GM12878 (cell line): ENCODE measurements around the gene ANKRD55. TPM values are rescaled to one million over a fixed set of nuclear protein-coding genes. Genes with fewer than 3 reads are reported as not detected.
A peak's percentile ranks its signal among the peaks of the same experiment; 100 is the strongest.

Experiments used
- ATAC-seq: fragments of 200-7000 bp; cut with Tn5 transposase; 3 replicates; pipeline ENCODE4 v1.9.1; 2020; ENCODE audit warnings: mild to moderate bottlenecking, moderate library complexity
- BruUV-seq: library from RNA; stranded (reverse); fragments of 400-500 nt; replicated peaks from 2 replicates; lab custom pipeline; 2021; lab: Mats Ljungman, UMichigan
- CTCF ChIA-PET: fragments of 300-600 bp; sonication (Branson Sonifier 250); formaldehyde crosslinking; extraction: SDS; loops from one replicate; lab custom pipeline; 2021; ENCODE audit warnings: inconsistent platforms; lab: Yijun Ruan, JAX
- POLR2A ChIA-PET: fragments of 350-600 bp; formaldehyde crosslinking; extraction: SDS; loops from one replicate; lab custom pipeline; 2021; ENCODE audit warnings: inconsistent platforms; lab: Charles Lee
- RAD21 ChIA-PET: fragments of 300-600 bp; sonication (Branson Sonifier 250); formaldehyde crosslinking; loops from one replicate; lab custom pipeline; 2023; ENCODE audit warnings: antibody characterized with exemption; ENCODE audit not compliant: unreplicated experiment; lab: Charles Lee
- SMC1A ChIA-PET: fragments of 300-600 bp; sonication (Branson Sonifier 250); formaldehyde crosslinking; loops from one replicate; lab custom pipeline; 2023; ENCODE audit not compliant: unreplicated experiment, uncharacterized antibody; lab: Charles Lee
- DNase-seq: peaks from one replicate; pipeline ENCODE4 v3.0.0-alpha.2; 2011; ENCODE audit warnings: low read depth, low spot score
- FAIRE-seq: peaks from 3 replicates; lab custom pipeline; 2011; peaks lifted over from hg19 to GRCh38; lab: Jason Lieb, UNC
- H2AFZ ChIP-seq: 2 replicates; pipeline ENCODE4 v1.6.0; 2011; ENCODE audit warnings: low read depth, low read length, control low read depth; ENCODE audit not compliant: control insufficient read depth
- H3K27ac ChIP-seq: 2 replicates; pipeline ENCODE4 v1.5.1; 2011; ENCODE audit warnings: control low read depth; ENCODE audit not compliant: control insufficient read depth, insufficient read depth
- H3K27me3 ChIP-seq, 2 experiments: replicated peaks in 1 of 2; 2 replicates each; pipeline versions ENCODE4 v1.6.0 to v1.6.1; 2011; ENCODE audit warnings: low read length in 1 of 2; ENCODE audit not compliant: control insufficient read depth in 2 of 2, insufficient read depth in 2 of 2
- H3K36me3 ChIP-seq, 2 experiments: 2 replicates each; pipeline ENCODE4 v1.5.1; 2011; ENCODE audit warnings: low read length in 1 of 2; ENCODE audit not compliant: control insufficient read depth in 2 of 2, insufficient read depth in 2 of 2
- H3K4me1 ChIP-seq: 2 replicates; pipeline ENCODE4 v1.6.1; 2011; ENCODE audit warnings: mild to moderate bottlenecking, low read length, moderate library complexity, mixed read lengths; ENCODE audit not compliant: control insufficient read depth, insufficient read depth
- H3K4me2 ChIP-seq: 2 replicates; pipeline ENCODE4 v1.6.0; 2011; ENCODE audit warnings: control low read depth; ENCODE audit not compliant: control insufficient read depth, insufficient read depth
- H3K4me3 ChIP-seq: fragments of 200-600 bp; sonication (generic); 2 replicates; pipeline ENCODE4 v1.5.1; 2016
- H3K79me2 ChIP-seq: 2 replicates; pipeline ENCODE4 v1.6.0; 2011; ENCODE audit warnings: low read length; ENCODE audit not compliant: control insufficient read depth, insufficient read depth
- H3K9ac ChIP-seq: 2 replicates; pipeline ENCODE4 v1.8.0; 2011; ENCODE audit warnings: low read length, control low read depth, mixed read lengths; ENCODE audit not compliant: control insufficient read depth, insufficient read depth
- H3K9me3 ChIP-seq: replicated peaks from 3 replicates; pipeline ENCODE4 v1.5.1; 2011; ENCODE audit warnings: mild to moderate bottlenecking, low read length; ENCODE audit not compliant: control insufficient read depth, insufficient read depth
- H4K20me1 ChIP-seq: 2 replicates; pipeline ENCODE4 v1.6.0; 2011; ENCODE audit not compliant: control insufficient read depth, insufficient read depth
- FOXK2 ChIP-seq: fragments of 450-650 bp; IDR thresholded peaks from 2 replicates; pipeline ENCODE4 v1.6.1; 2017; ENCODE audit warnings: mild to moderate bottlenecking, moderate library complexity
- JUNB ChIP-seq: IDR thresholded peaks from 2 replicates; pipeline ENCODE4 v1.6.1; 2016; ENCODE audit warnings: antibody characterized with exemption, mild to moderate bottlenecking
- MTA2 ChIP-seq: fragments of 450-650 bp; IDR thresholded peaks from 2 replicates; pipeline ENCODE4 v1.6.1; 2016; ENCODE audit warnings: low read depth, mild to moderate bottlenecking, moderate library complexity
- NBN ChIP-seq: fragments of 450-650 bp; IDR thresholded peaks from 2 replicates; pipeline ENCODE4 v1.6.1; 2016
- WGBS: methylation state at CpG from one replicate; pipeline ENCODE4 v1.1.6; 2016; ENCODE audit warnings: low lambda C conversion rate; ENCODE audit not compliant: insufficient replicate concordance, insufficient coverage; ENCODE audit errors: missing lambda C conversion rate; 5-methylcytosine and 5-hydroxymethylcytosine counted together
- in situ Hi-C: fragments of 300-500 bp; cut with MboI; formaldehyde crosslinking; loops from 9 replicates; pipeline ENCODE4 v1.14.3; 2018; ENCODE audit warnings: mixed read lengths
- intact Hi-C: fragments of 100-400 bp; cut with micrococcal nuclease; formaldehyde crosslinking; loops from one replicate; pipeline ENCODE4 v1.14.2; 2022; ENCODE audit not compliant: unreplicated experiment
- polyA plus RNA-seq, 11 experiments: library from polyadenylated mRNA; depleted of rRNA in 4 of 11; unstranded in 6 of 11; stranded (reverse) in 5 of 11; fragments of >200 nt; fragmentation: Nextera tagmentation in 4 of 11; fragmentation: Illumina TruSeq in 1 of 11; extraction: Ambion mirVana in 4 of 11; extraction: Trizol in 1 of 11; gene quantifications; 1 replicate in 1 of 11; 2 replicates in 10 of 11; pipeline versions ENCODE4 v1.2.1 to v1.2.3, GENCODE V29; 2011 to 2016; ENCODE audit warnings: inconsistent platforms in 2 of 11, missing spikeins in 2 of 11, low read depth in 1 of 11
- total RNA-seq, 4 experiments: library from RNA; depleted of rRNA in 3 of 4; stranded (reverse); fragments of >200 nt in 3 of 4; fragmentation: Illumina TruSeq in 1 of 4; extraction: Trizol in 1 of 4; gene quantifications; 2 replicates each; pipeline versions ENCODE4 v1.2.1 to v1.2.3, GENCODE V29; 2013 to 2021
- TF ChIP-seq, protein P1 (sequence below): IDR thresholded peaks from 2 replicates; pipeline ENCODE4 v1.6.1; 2012; ENCODE audit warnings: low read length, inconsistent platforms
- TF ChIP-seq, protein P2 (sequence below): fragments of 450-650 bp; IDR thresholded peaks from 2 replicates; pipeline ENCODE4 v1.6.1; 2018; ENCODE audit warnings: mild to moderate bottlenecking, low read depth, moderate library complexity; ENCODE audit not compliant: partially characterized antibody

Gene ANKRD55
- total and polyA plus RNA-seq, 10 of the 15 experiments (the other 5 are each of a cell fraction or from before 2014, with no cell fraction given) = 0.04 TPM; not detected in 9

DNA sequence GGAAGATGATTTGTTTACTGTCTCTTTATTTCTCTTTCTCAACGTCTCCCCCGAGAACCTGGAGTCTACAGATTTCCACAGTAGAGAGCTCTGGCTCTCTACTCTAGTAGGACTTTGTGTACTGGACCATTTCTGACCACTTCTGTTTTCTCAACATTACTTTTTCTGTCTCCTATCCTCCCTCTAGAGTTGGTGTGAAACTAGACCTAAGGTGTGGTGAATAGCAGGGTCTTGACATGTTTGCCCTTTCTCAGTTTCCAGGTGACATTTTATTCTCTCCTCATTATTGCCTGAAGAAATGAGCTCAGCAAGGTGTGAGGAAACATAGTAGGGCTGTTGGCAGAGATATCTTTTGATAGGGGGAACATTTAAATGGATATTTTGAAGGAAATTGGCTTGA is 176.3 kb downstream of the ANKRD55 start (continued):
- TF ChIP-seq, protein P1, sequence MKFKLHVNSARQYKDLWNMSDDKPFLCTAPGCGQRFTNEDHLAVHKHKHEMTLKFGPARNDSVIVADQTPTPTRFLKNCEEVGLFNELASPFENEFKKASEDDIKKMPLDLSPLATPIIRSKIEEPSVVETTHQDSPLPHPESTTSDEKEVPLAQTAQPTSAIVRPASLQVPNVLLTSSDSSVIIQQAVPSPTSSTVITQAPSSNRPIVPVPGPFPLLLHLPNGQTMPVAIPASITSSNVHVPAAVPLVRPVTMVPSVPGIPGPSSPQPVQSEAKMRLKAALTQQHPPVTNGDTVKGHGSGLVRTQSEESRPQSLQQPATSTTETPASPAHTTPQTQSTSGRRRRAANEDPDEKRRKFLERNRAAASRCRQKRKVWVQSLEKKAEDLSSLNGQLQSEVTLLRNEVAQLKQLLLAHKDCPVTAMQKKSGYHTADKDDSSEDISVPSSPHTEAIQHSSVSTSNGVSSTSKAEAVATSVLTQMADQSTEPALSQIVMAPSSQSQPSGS = peak; percentile 71
- TF ChIP-seq MTA2 = peak; percentile 66; the same call in 1 of the 2 replicates

DNA sequence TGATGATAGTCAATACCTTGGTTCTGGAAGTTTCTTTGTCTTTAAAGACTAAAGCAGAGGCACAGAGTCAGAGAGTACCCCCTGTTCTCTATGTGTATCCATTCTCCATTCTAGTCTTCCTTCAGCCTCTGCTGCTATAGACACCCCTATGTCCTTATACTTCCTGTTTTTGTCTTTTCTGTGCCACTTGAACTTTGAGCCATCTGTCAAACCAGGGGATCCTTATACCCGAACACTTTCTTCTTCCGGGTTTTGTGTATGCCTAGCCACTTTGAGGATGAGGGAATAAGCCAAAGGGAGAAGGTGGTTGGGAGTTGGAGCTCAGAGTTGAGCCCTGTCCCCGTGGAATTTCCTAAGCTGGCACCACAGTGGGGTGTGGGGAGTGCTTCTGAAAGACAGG is 177.3 kb downstream of the ANKRD55 start:
- FAIRE-seq = no peak
- Histone ChIP-seq H4K20me1 (no peaks in the 10 kb centered on the region), H3K9me3 (peaks cover 12% of the 10 kb centered on the region), H3K79me2 (no peaks in the 10 kb centered on the region), H3K4me2 (no peak overlapping the region), H2AFZ (no peak overlapping the region), H3K4me3 (no peak overlapping the region), H3K27me3 (no peaks in the 10 kb centered on the region), H3K27ac (peak overlapping the region; percentile 47; the same call in 1 of the 2 replicates), H3K9ac (no peak overlapping the region), H3K4me1 (peaks cover 42% of the 10 kb centered on the region), H3K36me3 (no peaks in the 10 kb centered on the region)
- POLR2A ChIA-PET = interaction anchor here (0.5 to 1.4 kb wide), 2 partner anchors 9 to 119 kb away, joined by 3 to 4 read pairs; no protein-coding TSS in a partner anchor
- SMC1A ChIA-PET = interaction anchor here (1.0 to 8.5 kb wide), 12 partner anchors 9 to 119 kb away, joined by 3 to 68 read pairs (median 5); partner anchors contain the start of gene IL6ST
- DNase-seq = no peak
- no peak for ATAC-seq
- WGBS = 52% methylated on average over 3 of the region's 3 CpGs
- no peak for TF ChIP-seq NBN
- TF ChIP-seq FOXK2 = no peak
- TF ChIP-seq JUNB = no peak
- TF ChIP-seq, protein P2, sequence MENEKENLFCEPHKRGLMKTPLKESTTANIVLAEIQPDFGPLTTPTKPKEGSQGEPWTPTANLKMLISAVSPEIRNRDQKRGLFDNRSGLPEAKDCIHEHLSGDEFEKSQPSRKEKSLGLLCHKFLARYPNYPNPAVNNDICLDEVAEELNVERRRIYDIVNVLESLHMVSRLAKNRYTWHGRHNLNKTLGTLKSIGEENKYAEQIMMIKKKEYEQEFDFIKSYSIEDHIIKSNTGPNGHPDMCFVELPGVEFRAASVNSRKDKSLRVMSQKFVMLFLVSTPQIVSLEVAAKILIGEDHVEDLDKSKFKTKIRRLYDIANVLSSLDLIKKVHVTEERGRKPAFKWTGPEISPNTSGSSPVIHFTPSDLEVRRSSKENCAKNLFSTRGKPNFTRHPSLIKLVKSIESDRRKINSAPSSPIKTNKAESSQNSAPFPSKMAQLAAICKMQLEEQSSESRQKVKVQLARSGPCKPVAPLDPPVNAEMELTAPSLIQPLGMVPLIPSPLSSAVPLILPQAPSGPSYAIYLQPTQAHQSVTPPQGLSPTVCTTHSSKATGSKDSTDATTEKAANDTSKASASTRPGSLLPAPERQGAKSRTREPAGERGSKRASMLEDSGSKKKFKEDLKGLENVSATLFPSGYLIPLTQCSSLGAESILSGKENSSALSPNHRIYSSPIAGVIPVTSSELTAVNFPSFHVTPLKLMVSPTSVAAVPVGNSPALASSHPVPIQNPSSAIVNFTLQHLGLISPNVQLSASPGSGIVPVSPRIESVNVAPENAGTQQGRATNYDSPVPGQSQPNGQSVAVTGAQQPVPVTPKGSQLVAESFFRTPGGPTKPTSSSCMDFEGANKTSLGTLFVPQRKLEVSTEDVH = no peak
- CTCF ChIA-PET = interaction anchor here (0.6 to 1.6 kb wide), 3 partner anchors 10 to 714 kb away, joined by 3 to 6 read pairs (median 3); no protein-coding TSS in a partner anchor
- in situ Hi-C loops (loop anchor here (5.0 kb wide), 1 partner anchor 64 kb away; the partner anchor contains the start of gene IL6ST), intact Hi-C loops (loop anchor here (2.0 kb wide), 1 partner anchor 29 kb away; no protein-coding TSS in a partner anchor)
- no TSS peak for BruUV-seq
- RAD21 ChIA-PET = interaction anchor here (1.1 to 6.5 kb wide), 5 partner anchors 9 to 91 kb away, joined by 4 to 77 read pairs (median 8); partner anchors contain the start of gene IL6ST
